MM.1S (cell line): ENCODE data around the gene ALG5.

Source experiments
- CTCF ChIP-seq: fragments of 300-600 bp; sonication (generic); IDR thresholded peaks from 2 replicates; pipeline ENCODE4 v1.5.1; 2016; ENCODE audit warnings: antibody characterized with exemption, low read length, mixed read lengths
- EZH2 ChIP-seq: fragments of 300-600 bp; sonication (generic); optimal IDR thresholded peaks from 2 replicates; pipeline ENCODE3; 2017; ENCODE audit warnings: low read depth, mild to moderate bottlenecking, antibody characterized with exemption, low read length, mixed read lengths

- TF ChIP-seq EZH2 (no peak), CTCF (no peak)
Measured at GRCh38 chr13:36998624-36999041, 507 bp downstream of the ALG5 start.
